IMR-90 (cell line): ENCODE results near the gene ESRRB. TPM values are rescaled to one million over a fixed set of nuclear protein-coding genes. Genes with fewer than 3 reads are reported as not detected.

Source experiments
- ATAC-seq: fragments of 200-7000 bp; cut with Tn5 transposase; 2 replicates; pipeline ENCODE4 v1.9.1; 2020; ENCODE audit warnings: low read depth, mild to moderate bottlenecking, moderate library complexity
- BruUV-seq: library from RNA; stranded (reverse); fragments of 400-500 nt; replicated peaks from 2 replicates; lab custom pipeline; 2021; lab: Mats Ljungman, UMichigan
- CTCF ChIA-PET: fragments of 300-600 bp; formaldehyde crosslinking; extraction: SDS; loops from one replicate; lab custom pipeline; 2021; ENCODE audit warnings: antibody characterized with exemption; lab: Yijun Ruan, JAX
- POLR2A ChIA-PET: fragments of 300-600 bp; sonication (Branson Sonifier 250); formaldehyde crosslinking; loops from one replicate; lab custom pipeline; 2022; ENCODE audit warnings: antibody characterized with exemption; ENCODE audit not compliant: unreplicated experiment; lab: Charles Lee
- DNase-seq: peaks from one replicate; pipeline ENCODE4 v3.0.0; 2013
- H2AFZ ChIP-seq: replicated peaks from 2 replicates; pipeline ENCODE3; 2013; ENCODE audit warnings: low read length, mild to moderate bottlenecking; ENCODE audit not compliant: poor library complexity
- H2AK5ac ChIP-seq: 2 replicates; pipeline ENCODE4 v1.6.1; 2013; ENCODE audit warnings: low read depth, low read length, inconsistent platforms
- H2AK9ac ChIP-seq: replicated peaks from 2 replicates; pipeline ENCODE3; 2013; ENCODE audit warnings: mild to moderate bottlenecking, low read depth, low read length, moderate library complexity; ENCODE audit not compliant: poor library complexity
- H2BK120ac ChIP-seq: 2 replicates; pipeline ENCODE4 v1.6.1; 2013; ENCODE audit warnings: low read depth, low read length, inconsistent platforms
- H2BK15ac ChIP-seq: 3 replicates; pipeline ENCODE4 v1.6.1; 2013; ENCODE audit warnings: low read depth, low read length, inconsistent platforms
- H2BK20ac ChIP-seq: 2 replicates; pipeline ENCODE4 v1.6.1; 2013; ENCODE audit warnings: low read depth, mild to moderate bottlenecking, inconsistent platforms, low read length, moderate library complexity
- H2BK5ac ChIP-seq: 2 replicates; pipeline ENCODE4 v1.6.1; 2013; ENCODE audit warnings: mild to moderate bottlenecking, low read depth, low read length, inconsistent platforms; ENCODE audit not compliant: poor library complexity, severe bottlenecking
- H3K14ac ChIP-seq: replicated peaks from 2 replicates; pipeline ENCODE4 v1.6.1; 2013; ENCODE audit warnings: low read depth, low read length, inconsistent platforms
- H3K18ac ChIP-seq: 2 replicates; pipeline ENCODE4 v1.6.1; 2013; ENCODE audit warnings: low read depth, low read length, control low read depth
- H3K23ac ChIP-seq: 2 replicates; pipeline ENCODE4 v1.6.1; 2013; ENCODE audit warnings: low read depth, low read length, inconsistent platforms
- H3K27ac ChIP-seq: 2 replicates; pipeline ENCODE4 v1.5.1; 2013; ENCODE audit warnings: mild to moderate bottlenecking, control low read depth, low read length; ENCODE audit not compliant: insufficient read depth
- H3K27me3 ChIP-seq: 2 replicates; pipeline ENCODE4 v1.6.1; 2013; ENCODE audit warnings: low read length; ENCODE audit not compliant: control insufficient read depth, insufficient read depth
- H3K36me3 ChIP-seq: 2 replicates; pipeline ENCODE4 v1.6.1; 2013; ENCODE audit warnings: low read length, mixed read lengths; ENCODE audit not compliant: control insufficient read depth, insufficient read depth
- H3K4ac ChIP-seq: 2 replicates; pipeline ENCODE4 v1.6.1; 2013; ENCODE audit warnings: low read depth, low read length, inconsistent platforms
- H3K4me1 ChIP-seq: 2 replicates; pipeline ENCODE4 v1.6.1; 2013; ENCODE audit warnings: low read length, mixed read lengths; ENCODE audit not compliant: control insufficient read depth, insufficient read depth
- H3K4me2 ChIP-seq: 2 replicates; pipeline ENCODE4 v1.6.1; 2013; ENCODE audit warnings: low read depth, mild to moderate bottlenecking, control low read depth, low read length, moderate library complexity
- H3K4me3 ChIP-seq: 2 replicates; pipeline ENCODE4 v1.5.1; 2013; ENCODE audit warnings: low read depth, mild to moderate bottlenecking, control low read depth, low read length, moderate library complexity; ENCODE audit not compliant: insufficient read depth
- H3K56ac ChIP-seq: 2 replicates; pipeline ENCODE4 v1.6.1; 2013; ENCODE audit warnings: low read length, inconsistent platforms; ENCODE audit not compliant: insufficient read depth; ENCODE audit errors: extremely low read depth
- H3K79me1 ChIP-seq, 2 experiments: 2 replicates each; pipeline ENCODE4 v1.6.1; 2013; ENCODE audit warnings: low read length in 2 of 2, inconsistent platforms in 1 of 2, low read depth in 1 of 2
- H3K9ac ChIP-seq: 2 replicates; pipeline ENCODE4 v1.6.1; 2013; ENCODE audit warnings: low read depth, low read length, control low read depth
- H3K9me1 ChIP-seq: 2 replicates; pipeline ENCODE4 v1.6.1; 2013; ENCODE audit warnings: low read length, inconsistent platforms; ENCODE audit not compliant: insufficient read depth
- H3K9me3 ChIP-seq: 2 replicates; pipeline ENCODE4 v1.6.1; 2013; ENCODE audit warnings: low read length; ENCODE audit not compliant: control insufficient read depth, insufficient read depth
- H4K20me1 ChIP-seq: 2 replicates; pipeline ENCODE4 v1.6.1; 2013; ENCODE audit warnings: low read length, inconsistent platforms; ENCODE audit not compliant: insufficient read depth
- H4K5ac ChIP-seq: 2 replicates; pipeline ENCODE4 v1.6.1; 2013; ENCODE audit warnings: mild to moderate bottlenecking, low read depth, low read length, control low read depth
- H4K8ac ChIP-seq, 2 experiments: 2 replicates each; pipeline ENCODE4 v1.6.1; 2013; ENCODE audit warnings: low read depth in 2 of 2, low read length in 2 of 2, control low read depth in 1 of 2, inconsistent platforms in 1 of 2
- H4K91ac ChIP-seq: 2 replicates; pipeline ENCODE4 v1.6.1; 2013; ENCODE audit warnings: low read depth, low read length, inconsistent platforms; ENCODE audit not compliant: insufficient read depth
- BHLHE40 ChIP-seq: fragments of 150-350 bp; IDR thresholded peaks from 2 replicates; pipeline ENCODE4 v1.6.1; 2016; ENCODE audit warnings: mild to moderate bottlenecking, low read depth, low read length
- CEBPB ChIP-seq: IDR thresholded peaks from 2 replicates; pipeline ENCODE4 v1.6.1; 2012; ENCODE audit warnings: low read depth, low read length, improper control_type of control experiment
- CHD1 ChIP-seq: IDR thresholded peaks from 2 replicates; pipeline ENCODE4 v1.6.1; 2012; ENCODE audit warnings: low read depth, low read length, improper control_type of control experiment
- NFE2L2 ChIP-seq: fragments of 150-350 bp; IDR thresholded peaks from 2 replicates; pipeline ENCODE4 v1.6.1; 2016; ENCODE audit warnings: low read depth, mild to moderate bottlenecking, low read length
- POLR2A ChIP-seq: IDR thresholded peaks from 2 replicates; pipeline ENCODE4 v1.6.1; 2012; ENCODE audit warnings: mild to moderate bottlenecking, low read depth, low read length
- RAD21 ChIP-seq: IDR thresholded peaks from 2 replicates; pipeline ENCODE4 v1.6.1; 2012; ENCODE audit warnings: low read length, improper control_type of control experiment
- RCOR1 ChIP-seq: IDR thresholded peaks from 2 replicates; pipeline ENCODE4 v1.6.1; 2012; ENCODE audit warnings: mild to moderate bottlenecking, low read length, improper control_type of control experiment; ENCODE audit not compliant: insufficient replicate concordance
- RFX5 ChIP-seq: IDR thresholded peaks from 2 replicates; pipeline ENCODE4 v1.8.0; 2012; ENCODE audit warnings: low read depth, mild to moderate bottlenecking, low read length, moderate library complexity
- SMC3 ChIP-seq: fragments of 150-350 bp; IDR thresholded peaks from 2 replicates; pipeline ENCODE4 v1.6.1; 2016; ENCODE audit warnings: low read depth, mild to moderate bottlenecking, antibody characterized with exemption, low read length, moderate library complexity
- WGBS, 2 experiments: methylation state at CpG; one replicate each; pipeline versions ENCODE4 v1.1.5 to v1.1.7; 2013; ENCODE audit warnings: missing lambda C conversion rate in 2 of 2; ENCODE audit not compliant: insufficient read length in 1 of 2; ENCODE audit errors: extremely low coverage in 2 of 2; 5-methylcytosine and 5-hydroxymethylcytosine counted together
- dilution Hi-C: fragments of 300-500 bp; cut with HindIII; formaldehyde crosslinking; loops from one replicate; pipeline ENCODE4 v1.14.3; 2018; ENCODE audit warnings: low sequenced_read_pairs; ENCODE audit not compliant: unreplicated experiment
- in situ Hi-C: fragments of 300-500 bp; cut with MboI; formaldehyde crosslinking; loops from 3 replicates; pipeline ENCODE4 v1.14.3; 2019; ENCODE audit warnings: low sequenced_read_pairs, inconsistent platforms, mixed read lengths
- intact Hi-C: fragments of 100-400 bp; cut with micrococcal nuclease; formaldehyde crosslinking; loops from 2 replicates; pipeline ENCODE4 v1.10.0; 2022
- polyA plus RNA-seq, 3 experiments: library from polyadenylated mRNA; depleted of rRNA; stranded (reverse); fragments of >200 nt; gene quantifications; 2 replicates each; pipeline ENCODE4 v1.2.3, GENCODE V29; 2012; ENCODE audit warnings: low replicate concordance in 1 of 3
- total RNA-seq: library from RNA; depleted of rRNA; stranded (reverse); fragments of >200 nt; gene quantifications from 2 replicates; pipeline ENCODE4 v1.2.3, GENCODE V29; 2012
- TF ChIP-seq, protein P1 (sequence below): fragments of 150-350 bp; IDR thresholded peaks from 2 replicates; pipeline ENCODE4 v1.6.1; 2016; ENCODE audit warnings: low read depth, mild to moderate bottlenecking, low read length, moderate library complexity, borderline replicate concordance
- TF ChIP-seq, protein P2 (sequence below): fragments of 150-350 bp; IDR thresholded peaks from 2 replicates; pipeline ENCODE4 v1.6.1; 2017; ENCODE audit warnings: mild to moderate bottlenecking, antibody characterized with exemption, low read length, low read depth
- TF ChIP-seq, protein P3 (sequence below): conservative IDR thresholded peaks from 2 replicates; pipeline ENCODE4 v1.5.1; 2012; ENCODE audit warnings: mild to moderate bottlenecking, low read depth, low read length, improper control_type of control experiment

Gene ESRRB
- total and polyA plus RNA-seq, 2 of the 4 experiments (the other 2 are of a cell fraction) = not detected

DNA sequence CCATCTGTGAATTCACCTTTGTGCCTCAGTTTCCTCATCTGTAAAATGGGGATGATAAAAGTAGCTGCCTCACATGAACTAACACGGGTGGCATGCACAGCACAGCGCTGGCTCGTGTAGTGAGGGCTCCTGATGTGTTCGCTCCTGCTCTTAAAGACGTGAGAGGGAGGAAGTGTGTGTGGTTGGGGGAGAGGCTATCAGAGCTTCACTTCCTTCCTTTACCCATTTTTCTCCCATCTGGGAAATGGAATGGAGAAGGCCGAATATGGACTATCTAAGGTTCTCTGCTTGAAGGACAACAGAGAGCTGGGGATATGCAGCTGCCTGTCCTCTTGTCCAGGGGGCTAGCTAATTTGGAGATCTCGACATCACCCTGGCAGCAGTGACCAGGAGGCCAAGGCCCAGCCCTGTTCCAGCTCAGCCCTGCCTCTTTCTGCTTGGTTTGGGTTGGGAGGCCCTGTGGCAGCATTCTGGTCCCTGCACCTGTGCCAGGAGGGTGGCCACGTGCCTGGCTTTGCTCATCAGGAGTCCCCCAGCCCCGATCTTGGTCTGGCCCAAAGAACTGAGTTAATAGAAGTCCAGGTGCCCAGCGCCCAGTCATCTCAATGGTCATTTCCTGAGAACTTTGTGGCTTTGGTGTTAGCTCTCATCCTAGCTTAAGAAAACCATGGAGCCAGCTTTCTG lies 44.5 kb upstream of the ESRRB start:
- ChIA-PET POLR2A (no interaction called here), CTCF (interaction anchor here (0.9 kb wide), 1 partner anchor 16 kb away, joined by 3 read pairs; no protein-coding TSS in a partner anchor)
- Histone ChIP-seq H3K36me3 (no peaks in the 10 kb centered on the region), H3K4me2 (no peak overlapping the region), H4K8ac (no peak overlapping the region), H3K18ac (no peak overlapping the region), H3K9me1 (no peaks in the 10 kb centered on the region), H3K4ac (no peak overlapping the region), H3K4me3 (no peak overlapping the region), H3K9ac (no peak overlapping the region), H2BK5ac (no peak overlapping the region), H3K79me1 (no peaks in the 10 kb centered on the region), H3K9me3 (no peaks in the 10 kb centered on the region), H2BK15ac (no peak overlapping the region), H4K91ac (no peak overlapping the region), H2AK9ac (no peak overlapping the region), H2BK20ac (no peak overlapping the region), H3K23ac (no peak overlapping the region), H3K27me3 (peaks cover 35% of the 10 kb centered on the region), H2BK120ac (no peak overlapping the region), H4K5ac (no peak overlapping the region), H3K4me1 (no peaks in the 10 kb centered on the region), H3K27ac (no peak overlapping the region), H3K14ac (no peak overlapping the region), H2AK5ac (no peak overlapping the region), H2AFZ (no peak overlapping the region), H3K56ac (no peak overlapping the region), H4K20me1 (no peaks in the 10 kb centered on the region)
- in situ Hi-C loops = no loop called here
- intact Hi-C loops = no loop called here
- DNase-seq (no peak), ATAC-seq (no peak)
- TF ChIP-seq, protein P1, sequence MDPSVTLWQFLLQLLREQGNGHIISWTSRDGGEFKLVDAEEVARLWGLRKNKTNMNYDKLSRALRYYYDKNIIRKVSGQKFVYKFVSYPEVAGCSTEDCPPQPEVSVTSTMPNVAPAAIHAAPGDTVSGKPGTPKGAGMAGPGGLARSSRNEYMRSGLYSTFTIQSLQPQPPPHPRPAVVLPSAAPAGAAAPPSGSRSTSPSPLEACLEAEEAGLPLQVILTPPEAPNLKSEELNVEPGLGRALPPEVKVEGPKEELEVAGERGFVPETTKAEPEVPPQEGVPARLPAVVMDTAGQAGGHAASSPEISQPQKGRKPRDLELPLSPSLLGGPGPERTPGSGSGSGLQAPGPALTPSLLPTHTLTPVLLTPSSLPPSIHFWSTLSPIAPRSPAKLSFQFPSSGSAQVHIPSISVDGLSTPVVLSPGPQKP = no peak
- TF ChIP-seq CHD1 (no peak), RCOR1 (no peak), RAD21 (no peak), POLR2A (no peak), CEBPB (no peak), BHLHE40 (no peak), RFX5 (no peak), SMC3 (no peak), NFE2L2 (no peak)
- TF ChIP-seq, protein P2, sequence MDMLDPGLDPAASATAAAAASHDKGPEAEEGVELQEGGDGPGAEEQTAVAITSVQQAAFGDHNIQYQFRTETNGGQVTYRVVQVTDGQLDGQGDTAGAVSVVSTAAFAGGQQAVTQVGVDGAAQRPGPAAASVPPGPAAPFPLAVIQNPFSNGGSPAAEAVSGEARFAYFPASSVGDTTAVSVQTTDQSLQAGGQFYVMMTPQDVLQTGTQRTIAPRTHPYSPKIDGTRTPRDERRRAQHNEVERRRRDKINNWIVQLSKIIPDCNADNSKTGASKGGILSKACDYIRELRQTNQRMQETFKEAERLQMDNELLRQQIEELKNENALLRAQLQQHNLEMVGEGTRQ = no peak
- TF ChIP-seq, protein P3, sequence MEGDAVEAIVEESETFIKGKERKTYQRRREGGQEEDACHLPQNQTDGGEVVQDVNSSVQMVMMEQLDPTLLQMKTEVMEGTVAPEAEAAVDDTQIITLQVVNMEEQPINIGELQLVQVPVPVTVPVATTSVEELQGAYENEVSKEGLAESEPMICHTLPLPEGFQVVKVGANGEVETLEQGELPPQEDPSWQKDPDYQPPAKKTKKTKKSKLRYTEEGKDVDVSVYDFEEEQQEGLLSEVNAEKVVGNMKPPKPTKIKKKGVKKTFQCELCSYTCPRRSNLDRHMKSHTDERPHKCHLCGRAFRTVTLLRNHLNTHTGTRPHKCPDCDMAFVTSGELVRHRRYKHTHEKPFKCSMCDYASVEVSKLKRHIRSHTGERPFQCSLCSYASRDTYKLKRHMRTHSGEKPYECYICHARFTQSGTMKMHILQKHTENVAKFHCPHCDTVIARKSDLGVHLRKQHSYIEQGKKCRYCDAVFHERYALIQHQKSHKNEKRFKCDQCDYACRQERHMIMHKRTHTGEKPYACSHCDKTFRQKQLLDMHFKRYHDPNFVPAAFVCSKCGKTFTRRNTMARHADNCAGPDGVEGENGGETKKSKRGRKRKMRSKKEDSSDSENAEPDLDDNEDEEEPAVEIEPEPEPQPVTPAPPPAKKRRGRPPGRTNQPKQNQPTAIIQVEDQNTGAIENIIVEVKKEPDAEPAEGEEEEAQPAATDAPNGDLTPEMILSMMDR = no peak
- dilution Hi-C loops = no loop called here
- BruUV-seq = no TSS peak
- no CpG with 5 or more reads among the region's 10 CpGs for WGBS, 2 experiments
